Measurements from ENCODE around the gene GSTO1. TPM values are rescaled to one million over a fixed set of nuclear protein-coding genes. Genes with fewer than 3 reads are reported as not detected.

The GSTO1 gene
- total RNA-seq, 1 donor from 2014 or later = 195 TPM

Other genes starting within 250 kb of the GSTO1 start
- gene COL17A1, start 169.0 kb upstream of the GSTO1 start, total RNA-seq = 1.7 and 2.3 TPM in 2 replicates
- gene SFR1, start 132.7 kb upstream of the GSTO1 start, total RNA-seq = 15.2 and 15.6 TPM in 2 replicates
- 0.14 and 0.46 TPM in 2 replicates for gene CFAP43, start 22.5 kb upstream of the GSTO1 start, total RNA-seq
- 9.5 TPM in 2 replicates for gene GSTO2, start 14.3 kb downstream of the GSTO1 start, total RNA-seq
- gene ITPRIP, start 83.6 kb downstream of the GSTO1 start, total RNA-seq = 13.8 and 16.8 TPM in 2 replicates
- gene CFAP58, start 98.9 kb downstream of the GSTO1 start, total RNA-seq = 0.23 and 0.29 TPM in 2 replicates